Measurements from ENCODE around the gene RBM44.

Gene RBM44

GRCh38 chr2:237872178-237872887 is 73.8 kb downstream of the RBM44 start:
- no peak for DNase-seq (ENCODE audit: low read depth in 2 of 2)

GRCh38 chr2:237873421-237873831 is 74.8 kb downstream of the RBM44 start:
- DNase-seq (ENCODE audit: low read depth in 2 of 2) = no peak

- DNase-seq (ENCODE audit: low read depth in 2 of 2) = no peak
These were observed 75.4 kb downstream of the RBM44 start for GRCh38 chr2:237873897-237874551.

GRCh38 chr2:237874585-237875161 is 76.1 kb downstream of the RBM44 start:
- DNase-seq (ENCODE audit: low read depth in 2 of 2) = no peak

GRCh38 chr2:237875256-237876060 is 76.9 kb downstream of the RBM44 start:
- DNase-seq (ENCODE audit: low read depth in 2 of 2) = no peak

- DNase-seq (ENCODE audit: low read depth in 2 of 2) = no peak
These were observed 77.5 kb downstream of the RBM44 start for GRCh38 chr2:237876061-237876526.

GRCh38 chr2:237876532-237876931 is 78.0 kb downstream of the RBM44 start:
- DNase-seq (ENCODE audit: low read depth in 2 of 2) = no peak

- DNase-seq (ENCODE audit: low read depth in 2 of 2) = no peak
These were observed 78.4 kb downstream of the RBM44 start for GRCh38 chr2:237876951-237877491.

- no peak for DNase-seq (ENCODE audit: low read depth in 2 of 2)
These were observed 79.2 kb downstream of the RBM44 start for GRCh38 chr2:237877576-237878307.

- DNase-seq (ENCODE audit: low read depth in 2 of 2) = no peak
These were observed 79.9 kb downstream of the RBM44 start for GRCh38 chr2:237878321-237879057.

GRCh38 chr2:237879058-237879430 is 80.5 kb downstream of the RBM44 start:
- DNase-seq (ENCODE audit: low read depth in 2 of 2) = peak; percentile 47 to 50

- no peak for DNase-seq (ENCODE audit: low read depth in 2 of 2)
These were observed 81.5 kb downstream of the RBM44 start for GRCh38 chr2:237879991-237880560.

- DNase-seq (ENCODE audit: low read depth in 2 of 2) = no peak
These were observed 84.2 kb downstream of the RBM44 start for GRCh38 chr2:237882510-237883481.

GRCh38 chr2:237883951-237884446 is 85.4 kb downstream of the RBM44 start:
- DNase-seq (ENCODE audit: low read depth in 2 of 2) = no peak

- no peak for DNase-seq (ENCODE audit: low read depth in 2 of 2)
These were observed 86.1 kb downstream of the RBM44 start for GRCh38 chr2:237884681-237885080.

GRCh38 chr2:237885111-237885930 is 86.7 kb downstream of the RBM44 start:
- no peak for DNase-seq (ENCODE audit: low read depth in 2 of 2)

GRCh38 chr2:237885931-237886684 is 87.5 kb downstream of the RBM44 start:
- DNase-seq (ENCODE audit: low read depth in 2 of 2) = no peak
